ENCODE results near the gene MYO16.
"Not testable (repeated sequence)": the region's sequence is repeated elsewhere in the genome, so short reads cannot be mapped to it uniquely, and the experiment has no call there.

The MYO16 gene

DNA sequence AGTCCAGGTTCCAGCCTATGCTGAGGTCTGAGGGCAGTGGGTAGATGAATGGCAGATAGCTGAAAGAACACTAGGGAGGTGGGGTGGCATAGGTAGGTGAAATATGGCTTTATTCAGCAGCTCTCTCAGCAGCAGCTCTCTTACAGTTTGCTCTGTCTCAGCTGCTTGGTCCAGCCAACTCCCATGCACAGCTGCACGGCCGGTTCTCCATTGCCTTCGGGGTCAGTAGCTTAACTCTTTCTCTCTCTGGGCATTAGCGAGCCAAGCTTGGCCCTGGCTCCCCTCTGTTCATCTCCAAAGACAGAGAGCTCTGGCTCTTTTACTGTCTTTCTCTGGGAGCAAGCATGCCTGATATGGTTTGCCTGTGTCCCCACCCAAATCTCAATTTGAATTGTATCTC, 151.9 kb downstream of the MYO16 start:
- no peaks in the 10 kb centered on the region for H3K27me3 Mint-ChIP-seq
- no peak overlapping the region for H3K4me3 Mint-ChIP-seq
- no peak overlapping the region for H3K27ac Mint-ChIP-seq

DNA sequence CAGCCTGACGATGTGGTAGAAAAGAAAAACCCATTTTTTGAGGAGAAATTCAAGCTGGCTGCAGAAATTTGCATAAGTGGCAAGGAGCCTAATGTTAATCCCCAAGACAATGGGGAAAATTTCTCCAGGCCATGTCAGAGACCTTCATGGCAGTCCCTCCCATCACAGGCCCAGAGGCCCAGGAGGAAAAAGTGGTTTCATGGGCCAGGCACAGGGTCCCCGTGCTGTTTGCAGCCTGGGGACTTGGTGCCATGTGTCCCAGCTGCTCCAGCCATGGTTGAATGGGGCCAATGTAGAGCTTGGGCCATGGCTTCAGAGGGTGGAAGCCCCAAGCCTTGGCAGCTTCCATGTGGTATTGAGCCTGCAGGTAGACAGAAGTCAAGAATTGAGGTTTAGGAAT, 153.1 kb downstream of the MYO16 start:
- H3K4me1 Mint-ChIP-seq (ENCODE audit: low read depth); H3K27me3 Mint-ChIP-seq; H3K36me3 Mint-ChIP-seq (ENCODE audit: low read depth); H3K4me3 Mint-ChIP-seq; H3K9me3 Mint-ChIP-seq; H3K27ac Mint-ChIP-seq: not testable (repeated sequence)

More for the DNA sequence above, 151.9 kb downstream of the MYO16 start:
- H3K4me1 Mint-ChIP-seq (ENCODE audit: low read depth), result no peaks in the 10 kb centered on the region
- H3K36me3 Mint-ChIP-seq (ENCODE audit: low read depth), result no peaks in the 10 kb centered on the region
- H3K9me3 Mint-ChIP-seq, result no peaks in the 10 kb centered on the region

DNA sequence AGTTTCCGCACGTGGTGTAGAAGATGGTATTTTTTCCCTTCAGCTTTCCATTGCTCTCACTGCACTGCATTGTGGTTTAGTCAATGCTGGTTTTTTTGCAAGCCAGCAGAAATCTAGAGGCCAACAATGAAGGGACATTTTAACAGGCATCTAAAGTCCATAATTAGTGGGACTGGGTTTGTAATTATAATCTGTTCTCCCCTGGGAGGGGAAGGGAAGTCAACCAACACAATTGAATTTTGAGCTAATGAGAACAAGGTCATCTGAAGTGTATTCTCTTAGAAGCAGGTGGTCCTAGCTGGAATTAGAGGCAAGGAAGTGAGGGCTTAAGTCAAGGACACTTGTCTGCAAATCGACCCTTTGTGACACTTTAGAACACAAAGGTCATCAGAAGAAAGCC, 156.4 kb downstream of the MYO16 start:
- Mint-ChIP-seq H3K4me3 (no peak overlapping the region), H3K4me1 (ENCODE audit: low read depth) (no peaks in the 10 kb centered on the region), H3K9me3 (no peaks in the 10 kb centered on the region), H3K36me3 (ENCODE audit: low read depth) (no peaks in the 10 kb centered on the region), H3K27ac (no peak overlapping the region), H3K27me3 (no peaks in the 10 kb centered on the region)

DNA sequence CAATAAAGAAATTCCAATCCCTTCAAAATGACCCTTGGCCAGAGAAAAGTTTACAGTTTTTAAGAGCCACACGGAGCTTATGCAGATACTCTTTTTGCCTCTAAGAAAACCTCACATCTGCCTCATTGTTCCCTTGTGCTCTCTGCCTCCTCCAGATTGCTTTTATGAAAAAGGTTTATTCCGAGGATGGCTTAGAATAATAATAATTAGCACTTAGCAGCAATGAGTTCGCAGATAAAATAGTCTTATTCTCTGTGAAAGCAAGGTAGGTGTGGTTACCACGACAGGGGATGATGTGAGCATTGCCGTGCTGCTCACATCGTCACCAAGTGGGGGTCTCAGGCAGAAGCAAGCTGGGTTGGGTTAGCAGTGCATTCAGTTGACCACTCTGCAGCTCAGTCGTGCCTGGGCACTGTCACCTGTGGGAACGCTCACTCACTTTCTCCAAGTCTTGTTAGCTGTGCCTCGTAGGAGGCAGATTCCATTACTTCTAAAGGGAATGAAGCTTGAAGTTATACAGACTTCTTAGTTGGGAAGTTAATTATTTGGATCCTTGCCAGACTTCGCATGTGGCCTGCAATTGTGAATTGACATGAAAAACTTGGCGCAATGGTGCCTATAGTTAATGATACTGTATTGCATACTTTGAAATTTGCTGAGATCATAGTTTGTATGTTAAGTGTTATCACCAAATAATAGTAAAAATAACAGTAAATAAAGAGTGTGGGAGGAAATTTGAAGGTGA, 157.2 kb downstream of the MYO16 start:
- H3K36me3 Mint-ChIP-seq (ENCODE audit: low read depth), result no peaks in the 10 kb centered on the region
- H3K27me3 Mint-ChIP-seq, result no peaks in the 10 kb centered on the region
- H3K27ac Mint-ChIP-seq, result no peak overlapping the region
- H3K9me3 Mint-ChIP-seq, result no peaks in the 10 kb centered on the region
- H3K4me3 Mint-ChIP-seq, result no peak overlapping the region
- H3K4me1 Mint-ChIP-seq (ENCODE audit: low read depth), result no peaks in the 10 kb centered on the region

DNA sequence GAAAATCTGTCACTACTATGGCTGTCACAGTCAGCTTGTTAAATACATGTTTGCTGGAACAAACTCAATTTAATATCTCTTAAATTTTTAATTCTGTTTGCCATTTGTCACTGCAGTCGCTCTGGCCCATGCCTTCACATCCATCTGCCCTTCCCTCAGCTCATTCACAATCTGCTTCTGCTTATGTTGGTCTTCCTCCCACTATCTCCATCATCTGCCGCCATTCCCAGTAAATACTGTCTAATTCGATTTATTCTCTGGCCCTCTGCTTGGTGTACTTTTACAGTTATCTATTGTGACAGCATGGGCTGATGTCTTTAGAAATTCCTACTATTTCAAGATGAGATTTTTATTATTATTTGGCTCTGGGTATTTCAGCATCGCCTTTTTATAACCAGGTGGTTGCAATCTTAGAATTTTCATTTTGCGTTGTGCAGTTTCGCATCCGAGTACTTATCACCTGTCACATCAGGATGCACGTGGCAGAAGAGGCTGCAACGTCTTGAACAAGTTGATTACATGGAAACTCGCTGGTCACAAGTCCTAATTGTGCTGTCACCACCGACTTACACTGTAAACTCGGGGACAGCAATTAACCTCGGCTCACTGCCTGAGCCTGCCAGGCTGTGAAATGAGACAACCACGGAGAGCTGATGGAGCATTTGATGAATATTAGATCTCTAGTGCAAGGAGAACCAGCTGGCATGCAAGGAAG, 158.4 kb downstream of the MYO16 start:
- Mint-ChIP-seq H3K9me3 (no peaks in the 10 kb centered on the region), H3K36me3 (ENCODE audit: low read depth) (no peaks in the 10 kb centered on the region), H3K27me3 (no peaks in the 10 kb centered on the region), H3K4me3 (no peak overlapping the region), H3K4me1 (ENCODE audit: low read depth) (no peaks in the 10 kb centered on the region), H3K27ac (no peak overlapping the region)

DNA sequence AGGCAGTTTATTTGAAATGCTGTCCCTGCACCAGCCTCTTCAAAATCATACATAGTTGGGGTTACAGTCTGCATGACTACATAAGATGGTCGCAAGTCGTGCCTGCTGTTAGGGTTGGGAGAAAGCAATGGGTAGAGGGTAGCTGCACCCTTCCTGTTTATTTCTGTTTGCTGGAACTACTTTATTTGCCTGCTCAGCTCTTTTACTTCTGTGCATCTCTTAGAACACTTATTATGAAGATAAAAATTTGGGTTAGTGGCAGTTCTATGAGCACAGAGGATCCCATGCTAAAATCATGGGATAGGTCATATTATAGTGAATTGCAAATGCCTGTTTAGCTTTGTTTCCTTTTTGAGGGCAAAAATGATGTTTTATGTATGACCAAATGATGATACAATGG, 160.1 kb downstream of the MYO16 start:
- Mint-ChIP-seq H3K27me3 (no peaks in the 10 kb centered on the region), H3K36me3 (ENCODE audit: low read depth) (no peaks in the 10 kb centered on the region), H3K9me3 (no peaks in the 10 kb centered on the region), H3K4me1 (ENCODE audit: low read depth) (no peaks in the 10 kb centered on the region), H3K27ac (no peak overlapping the region), H3K4me3 (no peak overlapping the region)

DNA sequence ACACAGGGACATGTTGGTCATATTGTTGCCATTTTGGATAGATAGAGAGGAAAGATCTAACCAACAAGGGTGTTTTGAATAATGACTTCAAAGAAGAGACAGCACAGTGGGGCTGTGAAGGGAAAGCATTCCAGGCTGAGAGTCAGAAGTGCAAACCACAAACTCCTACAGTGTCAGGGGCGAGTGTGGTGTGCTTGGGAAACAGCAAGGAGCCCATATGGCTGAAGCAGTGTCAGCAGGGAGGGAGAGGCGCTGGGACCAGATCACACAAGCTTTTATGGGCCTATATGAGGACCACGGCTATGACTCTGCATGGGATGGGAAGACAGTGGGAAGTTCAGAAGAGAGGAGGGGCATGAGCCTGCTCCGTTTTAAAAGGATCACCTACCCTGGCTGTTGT, 166.4 kb downstream of the MYO16 start:
- Mint-ChIP-seq H3K4me1 (ENCODE audit: low read depth) (no peaks in the 10 kb centered on the region), H3K4me3 (no peak overlapping the region), H3K27ac (no peak overlapping the region), H3K36me3 (ENCODE audit: low read depth) (no peaks in the 10 kb centered on the region), H3K9me3 (peaks cover 2% of the 10 kb centered on the region), H3K27me3 (no peaks in the 10 kb centered on the region)

DNA sequence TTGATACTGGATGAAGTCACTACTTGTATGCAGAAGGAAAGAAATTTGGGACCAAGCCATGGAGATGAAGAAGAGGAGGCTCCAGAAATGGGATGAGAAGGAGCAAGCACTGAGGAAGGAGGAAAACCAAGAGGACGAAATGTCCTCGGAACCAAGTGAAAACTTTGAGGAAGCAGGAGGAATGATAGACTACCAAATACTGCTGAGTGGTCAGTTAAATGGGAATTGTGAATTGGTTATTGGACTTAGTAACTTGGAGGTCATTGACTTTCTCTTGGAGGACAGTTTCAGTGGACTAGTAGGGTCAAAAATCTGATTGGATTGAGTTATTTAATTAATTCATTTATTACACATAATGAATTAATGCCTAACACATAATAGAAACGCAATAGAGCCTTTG, 167.9 kb downstream of the MYO16 start:
- Mint-ChIP-seq H3K27ac (no peak overlapping the region), H3K4me3 (no peak overlapping the region), H3K9me3 (peaks cover 2% of the 10 kb centered on the region), H3K27me3 (no peaks in the 10 kb centered on the region), H3K4me1 (ENCODE audit: low read depth) (no peaks in the 10 kb centered on the region), H3K36me3 (ENCODE audit: low read depth) (no peaks in the 10 kb centered on the region)

DNA sequence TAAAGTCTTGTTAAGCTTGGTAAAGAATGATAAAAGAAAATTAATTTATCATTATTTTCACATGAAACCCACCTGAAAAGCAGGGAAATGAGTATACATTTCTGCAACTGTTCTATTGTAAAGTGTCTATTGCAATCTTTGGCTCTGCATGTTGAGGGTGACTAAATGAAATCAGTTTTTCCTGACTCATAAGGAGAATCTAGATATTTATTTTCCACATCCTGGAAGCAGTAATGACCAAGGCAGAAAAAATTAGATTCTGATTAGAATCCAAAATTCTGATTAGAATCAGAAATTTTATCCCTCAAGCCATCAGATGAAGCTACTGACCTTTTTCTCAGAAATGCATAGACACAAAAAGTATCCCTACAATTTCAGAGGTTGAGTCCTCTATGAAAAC, 178.4 kb downstream of the MYO16 start:
- no peaks in the 10 kb centered on the region for H3K36me3 Mint-ChIP-seq (ENCODE audit: low read depth)
- H3K27me3 Mint-ChIP-seq, result no peaks in the 10 kb centered on the region
- H3K4me3 Mint-ChIP-seq, result no peak overlapping the region
- H3K4me1 Mint-ChIP-seq (ENCODE audit: low read depth), result no peaks in the 10 kb centered on the region
- H3K27ac Mint-ChIP-seq, result no peak overlapping the region
- H3K9me3 Mint-ChIP-seq, result no peaks in the 10 kb centered on the region

DNA sequence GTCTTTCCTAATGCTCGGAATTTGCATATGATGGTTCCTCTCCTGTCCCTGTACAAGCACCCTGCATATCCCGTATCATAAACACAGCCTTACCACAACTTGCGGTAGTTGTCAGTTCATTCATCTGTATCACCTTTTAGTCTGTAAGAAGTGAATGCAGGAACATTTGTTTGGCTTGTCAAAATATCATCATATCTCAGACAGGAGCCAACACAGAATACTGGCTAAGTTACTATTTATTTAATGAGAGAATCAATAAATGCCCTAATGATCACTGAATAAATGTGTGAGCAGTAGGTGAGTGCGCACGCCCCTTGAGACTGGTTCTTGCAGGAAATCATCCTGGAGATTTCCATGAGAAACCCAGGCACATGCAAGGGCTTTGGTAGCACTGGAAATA, 182.8 kb downstream of the MYO16 start:
- H3K9me3 Mint-ChIP-seq, result no peaks in the 10 kb centered on the region
- H3K4me1 Mint-ChIP-seq (ENCODE audit: low read depth), result no peaks in the 10 kb centered on the region
- H3K27ac Mint-ChIP-seq, result no peak overlapping the region
- no peaks in the 10 kb centered on the region for H3K27me3 Mint-ChIP-seq
- H3K4me3 Mint-ChIP-seq, result no peak overlapping the region
- no peaks in the 10 kb centered on the region for H3K36me3 Mint-ChIP-seq (ENCODE audit: low read depth)

DNA sequence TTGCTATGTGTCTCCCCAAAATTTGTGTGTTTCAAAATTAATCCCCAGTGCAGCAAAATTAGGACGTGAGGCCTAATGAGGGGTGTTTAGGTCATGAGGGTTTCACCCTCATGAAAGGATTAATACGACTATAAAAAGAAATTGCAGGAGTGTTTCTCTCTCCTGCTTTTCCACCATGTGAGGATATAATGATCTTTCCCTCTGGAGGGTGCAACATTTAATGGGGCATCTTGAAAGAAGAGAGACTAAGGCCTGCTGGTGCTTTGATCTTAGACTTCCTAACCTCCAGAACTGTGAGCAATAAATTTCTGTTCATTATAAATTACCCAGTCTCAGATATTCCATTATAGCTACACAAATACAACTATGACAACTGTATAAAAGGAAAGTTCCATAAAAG, 183.2 kb downstream of the MYO16 start:
- Mint-ChIP-seq H3K27me3 (no peaks in the 10 kb centered on the region), H3K4me3 (no peak overlapping the region), H3K27ac (no peak overlapping the region), H3K4me1 (ENCODE audit: low read depth) (no peaks in the 10 kb centered on the region), H3K36me3 (ENCODE audit: low read depth) (no peaks in the 10 kb centered on the region), H3K9me3 (no peaks in the 10 kb centered on the region)

DNA sequence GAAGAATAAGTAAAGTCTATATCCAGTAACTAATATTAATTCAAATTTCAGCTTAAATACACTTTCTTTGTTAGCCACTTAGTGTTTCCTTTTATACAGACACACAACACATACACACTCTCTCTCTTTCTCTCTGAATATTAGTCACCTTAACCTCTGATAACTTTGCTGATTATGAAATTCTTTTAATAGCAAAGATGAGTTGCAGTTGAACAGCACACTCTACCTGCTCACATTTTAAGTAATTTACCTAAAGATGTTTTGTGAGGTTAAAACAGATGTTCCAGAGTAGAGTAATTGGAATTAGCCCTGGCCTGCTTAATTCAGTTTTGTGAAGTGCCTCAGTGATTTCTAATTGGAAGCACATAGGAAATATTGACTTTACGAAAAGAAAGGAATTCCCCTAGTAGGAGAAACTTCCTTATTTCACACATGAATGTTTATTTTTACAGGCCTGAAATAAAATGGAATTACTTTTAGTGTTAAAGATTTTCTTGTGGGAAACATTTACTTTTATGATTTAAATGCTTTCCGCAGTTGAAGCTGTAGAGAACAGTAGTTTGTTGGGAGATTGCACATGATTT, 184.3 kb downstream of the MYO16 start:
- Mint-ChIP-seq H3K36me3 (ENCODE audit: low read depth) (no peaks in the 10 kb centered on the region), H3K27me3 (no peaks in the 10 kb centered on the region), H3K27ac (no peak overlapping the region), H3K4me1 (ENCODE audit: low read depth) (no peaks in the 10 kb centered on the region), H3K4me3 (no peak overlapping the region), H3K9me3 (no peaks in the 10 kb centered on the region)

DNA sequence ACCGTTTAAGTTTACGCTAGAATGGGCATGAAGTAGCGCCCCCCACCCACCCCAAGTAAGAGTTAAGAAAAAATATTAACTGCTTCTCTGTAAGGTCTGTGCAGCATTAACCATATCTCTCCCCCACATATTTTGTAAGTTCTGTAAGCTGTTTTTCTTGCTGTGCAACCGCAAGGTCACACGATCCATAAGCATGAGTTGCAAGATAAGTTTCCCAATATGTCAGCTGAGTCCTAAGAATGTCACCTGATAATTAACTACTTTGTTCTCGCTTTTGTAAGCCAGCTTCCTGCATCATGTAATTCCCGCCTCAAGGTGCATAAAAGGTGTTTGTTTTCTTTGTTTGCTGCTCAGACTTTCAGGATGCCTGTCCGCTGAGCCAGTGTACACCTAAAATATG, 187.0 kb downstream of the MYO16 start:
- Mint-ChIP-seq H3K9me3 (no peaks in the 10 kb centered on the region), H3K4me1 (ENCODE audit: low read depth) (no peaks in the 10 kb centered on the region), H3K27me3 (no peaks in the 10 kb centered on the region), H3K36me3 (ENCODE audit: low read depth) (no peaks in the 10 kb centered on the region), H3K27ac (no peak overlapping the region), H3K4me3 (no peak overlapping the region)

DNA sequence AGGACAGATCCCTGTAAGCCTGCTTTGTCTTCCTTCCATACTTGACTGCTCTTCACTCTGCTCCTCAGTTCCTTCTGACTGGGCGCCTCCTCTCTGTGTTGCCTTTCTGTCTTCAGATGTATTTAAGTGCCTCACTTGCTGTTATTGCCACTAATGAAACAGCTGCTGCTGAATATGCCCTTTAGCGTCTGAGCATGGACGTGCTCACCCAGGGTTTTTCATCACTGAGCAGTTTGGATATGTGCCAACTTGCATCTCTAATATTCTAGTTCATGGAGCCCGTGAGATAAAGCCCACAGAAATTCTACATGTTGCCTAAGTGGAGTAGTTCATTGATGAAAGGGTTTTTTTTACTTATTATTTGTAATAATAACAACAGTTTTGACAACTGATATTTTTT, 198.2 kb downstream of the MYO16 start:
- Mint-ChIP-seq H3K4me3 (no peak overlapping the region), H3K9me3 (peaks cover 5% of the 10 kb centered on the region), H3K36me3 (ENCODE audit: low read depth) (no peaks in the 10 kb centered on the region), H3K27ac (no peak overlapping the region), H3K4me1 (ENCODE audit: low read depth) (no peaks in the 10 kb centered on the region), H3K27me3 (peaks cover 11% of the 10 kb centered on the region)

DNA sequence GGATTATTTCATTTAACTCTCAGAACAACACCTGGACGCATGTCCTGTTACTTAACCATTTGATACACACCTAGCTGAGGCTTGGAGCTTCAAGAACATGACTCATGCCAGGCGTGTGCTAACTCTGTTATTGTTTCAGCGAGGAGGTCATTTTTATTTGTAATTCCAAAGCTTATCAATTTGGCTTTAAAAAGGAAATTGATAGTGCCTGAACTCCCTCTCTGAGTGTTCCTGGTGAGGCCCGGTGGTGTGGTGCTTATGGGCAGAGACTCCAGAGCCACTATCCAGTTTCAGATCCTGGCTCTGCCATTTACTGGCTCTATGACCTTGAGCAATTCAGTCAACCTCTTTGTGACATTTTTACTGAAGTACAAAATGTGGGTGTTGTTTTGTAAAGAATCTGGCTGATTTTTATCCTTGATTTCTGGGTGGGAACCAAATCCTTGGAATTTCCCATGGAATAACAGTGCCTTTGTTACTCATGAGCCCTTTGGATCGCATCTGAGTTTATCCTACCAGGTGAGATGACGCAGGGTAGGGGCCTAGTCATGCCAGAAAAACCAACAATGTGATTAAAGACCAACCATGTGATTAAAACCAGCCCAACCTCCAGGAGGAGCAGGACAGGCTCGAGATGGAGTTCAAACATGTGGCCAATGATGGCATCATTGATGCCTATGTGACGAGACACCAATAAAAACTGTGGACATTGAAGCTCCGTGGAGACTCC, 198.8 kb downstream of the MYO16 start:
- H3K36me3 Mint-ChIP-seq (ENCODE audit: low read depth), result no peaks in the 10 kb centered on the region
- H3K4me3 Mint-ChIP-seq, result no peak overlapping the region
- peaks cover 11% of the 10 kb centered on the region for H3K27me3 Mint-ChIP-seq
- peaks cover 5% of the 10 kb centered on the region for H3K9me3 Mint-ChIP-seq
- H3K4me1 Mint-ChIP-seq (ENCODE audit: low read depth), result no peaks in the 10 kb centered on the region
- H3K27ac Mint-ChIP-seq, result no peak overlapping the region

Data from stimulated activated naive CD8-positive, alpha-beta T cell treated with anti-CD3 and anti-CD28 coated beads, Interleukin-15, Interleukin-2, amounts not matched to agents 100 ng/mL and 50 ng/mL, for 24 hours (primary cell).